Midbrain (tissue), 1 donor: ENCODE measurements around the gene UBR7.
"Not testable (repeated sequence)": the region's sequence is repeated elsewhere in the genome, so short reads cannot be mapped to it uniquely, and the experiment has no call there.

Experiments
- DNase-seq: peaks from one replicate; lab custom pipeline; 2025; lab: John Stamatoyannopoulos, UW

The UBR7 gene

GRCh38 chr14:93206793-93207467, at the start of gene UBR7, which contains the start of gene GON7:
Gene UBR7 (plus strand): TSS chr14:93207256. CDS start chr14:93207292, 36 bp downstream.
Gene GON7 (minus strand): TSS chr14:93207065. CDS start chr14:93207037, 28 bp downstream.
- DNase-seq: peak; percentile 99

- not testable (repeated sequence) for DNase-seq
Observed at GRCh38 chr14:93158349-93158748, 48.7 kb upstream of the UBR7 start.

GRCh38 chr14:93159625-93160352, 47.3 kb upstream of the UBR7 start:
- DNase-seq: not testable (repeated sequence)

- DNase-seq: no peak
Observed at GRCh38 chr14:93160353-93160801, 46.7 kb upstream of the UBR7 start.

GRCh38 chr14:93161411-93161940, 45.6 kb upstream of the UBR7 start:
- DNase-seq: no peak

GRCh38 chr14:93163564-93163963, 43.5 kb upstream of the UBR7 start:
- no peak for DNase-seq

- DNase-seq: not testable (repeated sequence)
Observed at GRCh38 chr14:93165271-93166265, 41.5 kb upstream of the UBR7 start.

- DNase-seq: not testable (repeated sequence)
Observed at GRCh38 chr14:93168610-93169009, 38.4 kb upstream of the UBR7 start.

- not testable (repeated sequence) for DNase-seq
Observed at GRCh38 chr14:93169619-93170018, 37.4 kb upstream of the UBR7 start.

GRCh38 chr14:93170141-93170540, 36.9 kb upstream of the UBR7 start:
- not testable (repeated sequence) for DNase-seq

- no peak for DNase-seq
Observed at GRCh38 chr14:93171376-93171775, 35.7 kb upstream of the UBR7 start.

GRCh38 chr14:93173943-93174395, 33.1 kb upstream of the UBR7 start:
- DNase-seq: peak; percentile 9

GRCh38 chr14:93174731-93175130, 32.3 kb upstream of the UBR7 start:
- DNase-seq: not testable (repeated sequence)

- DNase-seq: no peak
Observed at GRCh38 chr14:93175492-93175891, 31.6 kb upstream of the UBR7 start.

GRCh38 chr14:93183596-93184317, 23.3 kb upstream of the UBR7 start:
- DNase-seq: no peak

- DNase-seq: peak; percentile 86
Observed at GRCh38 chr14:93184391-93185348, 22.4 kb upstream of the UBR7 start, which contains the start of the genes LYSET and MOAP1. Gene LYSET (plus strand): TSS chr14:93185317. CDS start chr14:93185406, 89 bp downstream. Gene MOAP1 (minus strand): TSS chr14:93184897. CDS start chr14:93184242, 655 bp downstream.

GRCh38 chr14:93185349-93185720, 21.7 kb upstream of the UBR7 start:
- DNase-seq: no peak

- DNase-seq: no peak
Observed at GRCh38 chr14:93186466-93186865, 20.6 kb upstream of the UBR7 start.

GRCh38 chr14:93186956-93187355, 20.1 kb upstream of the UBR7 start:
- DNase-seq: no peak
